Smooth muscle cell (in vitro differentiated cells): ENCODE measurements around the gene DGKZ. TPM values are rescaled to one million over a fixed set of nuclear protein-coding genes. Genes with fewer than 3 reads are reported as not detected.

Source experiments
- DNase-seq: peaks from one replicate; lab custom pipeline; 2025; ENCODE audit not compliant: unreplicated experiment; lab: John Stamatoyannopoulos, UW
- H2AFZ ChIP-seq: fragments of 200-600 bp; sonication (generic); 2 replicates; pipeline ENCODE4 v1.6.0; 2016; ENCODE audit warnings: antibody characterized with exemption, low read depth, mild to moderate bottlenecking
- H3F3A ChIP-seq: fragments of 200-600 bp; sonication (generic); 2 replicates; pipeline ENCODE4 v1.6.0; 2017; ENCODE audit warnings: antibody characterized with exemption, low read depth
- H3K27ac ChIP-seq: fragments of 200-600 bp; sonication (generic); 2 replicates; pipeline ENCODE4 v1.5.1; 2016; ENCODE audit warnings: low read depth, mild to moderate bottlenecking
- H3K27me3 ChIP-seq: fragments of 200-600 bp; sonication (generic); 2 replicates; pipeline ENCODE4 v1.6.1; 2016; ENCODE audit warnings: low read depth, mild to moderate bottlenecking
- H3K36me3 ChIP-seq: fragments of 200-600 bp; sonication (generic); 2 replicates; pipeline ENCODE4 v1.5.1; 2016; ENCODE audit warnings: low read depth
- H3K4me1 ChIP-seq: fragments of 200-600 bp; sonication (generic); 2 replicates; pipeline ENCODE4 v1.5.1; 2016; ENCODE audit warnings: low read depth
- H3K4me2 ChIP-seq: fragments of 200-600 bp; sonication (generic); 2 replicates; pipeline ENCODE4 v1.6.0; 2016; ENCODE audit warnings: mild to moderate bottlenecking
- H3K4me3 ChIP-seq: fragments of 200-600 bp; sonication (generic); 2 replicates; pipeline ENCODE4 v1.5.1; 2016; ENCODE audit warnings: mild to moderate bottlenecking
- H3K79me2 ChIP-seq: fragments of 200-600 bp; sonication (generic); 2 replicates; pipeline ENCODE4 v1.6.0; 2016; ENCODE audit warnings: low read depth, mild to moderate bottlenecking
- H3K9ac ChIP-seq: fragments of 200-600 bp; sonication (generic); 2 replicates; pipeline ENCODE4 v1.6.0; 2016; ENCODE audit warnings: low read depth
- H3K9me3 ChIP-seq: fragments of 200-600 bp; sonication (generic); replicated peaks from 2 replicates; pipeline ENCODE4 v1.5.1; 2016; ENCODE audit warnings: low read depth
- H4K20me1 ChIP-seq: fragments of 200-600 bp; sonication (generic); 2 replicates; pipeline ENCODE4 v1.6.0; 2016; ENCODE audit warnings: low read depth
- CTCF ChIP-seq: fragments of 200-600 bp; sonication (generic); IDR thresholded peaks from 2 replicates; pipeline ENCODE4 v1.5.1; 2017; ENCODE audit warnings: borderline replicate concordance, mild to moderate bottlenecking, antibody characterized with exemption; ENCODE audit not compliant: insufficient read depth, poor library complexity, severe bottlenecking
- WGBS: methylation state at CpG from one replicate; pipeline ENCODE4 v1.1.7; 2016; ENCODE audit warnings: low lambda C conversion rate; 5-methylcytosine and 5-hydroxymethylcytosine counted together
- polyA plus RNA-seq: library from polyadenylated mRNA; unstranded; fragments of >200 nt; fragmentation: Nextera tagmentation; extraction: Ambion mirVana; gene quantifications from 2 replicates; pipeline ENCODE4 v1.2.1, GENCODE V29; 2016
- total RNA-seq: library from RNA; depleted of rRNA; stranded (reverse); fragments of >200 nt; gene quantifications from 2 replicates; pipeline ENCODE4 v1.2.3, GENCODE V29; 2014

Gene DGKZ
- total and polyA plus RNA-seq, 2 experiments from 2014 or later, result 30.7 to 42.1 TPM

GRCh38 chr11:46386005-46386578, 38.8 kb downstream of the DGKZ start:
- no peak overlapping the region for H3K27ac ChIP-seq
- H3K27me3 ChIP-seq, result peaks cover 31% of the 10 kb centered on the region
- no peaks in the 10 kb centered on the region for H3K36me3 ChIP-seq
- peaks cover 22% of the 10 kb centered on the region for H3K4me1 ChIP-seq
- no peak overlapping the region for H2AFZ ChIP-seq
- no peak for TF ChIP-seq CTCF
- H4K20me1 ChIP-seq, result peaks cover 26% of the 10 kb centered on the region
- WGBS, result 97% methylated on average over 25 of the region's 25 CpGs
- no peak overlapping the region for H3K9ac ChIP-seq
- DNase-seq, result no peak
- no peak overlapping the region for H3K4me2 ChIP-seq
- H3F3A ChIP-seq, result no peaks in the 10 kb centered on the region
- H3K9me3 ChIP-seq, result no peaks in the 10 kb centered on the region
- no peaks in the 10 kb centered on the region for H3K79me2 ChIP-seq
- H3K4me3 ChIP-seq, result no peak overlapping the region

GRCh38 chr11:46386674-46387073, 39.4 kb downstream of the DGKZ start:
- TF ChIP-seq CTCF, result no peak
- H3K27ac ChIP-seq, result no peak overlapping the region
- H2AFZ ChIP-seq, result no peak overlapping the region
- 88% methylated on average over 4 of the region's 4 CpGs for WGBS
- no peaks in the 10 kb centered on the region for H3K36me3 ChIP-seq
- H3K4me1 ChIP-seq, result peaks cover 22% of the 10 kb centered on the region
- DNase-seq, result no peak
- no peaks in the 10 kb centered on the region for H3F3A ChIP-seq
- H4K20me1 ChIP-seq, result peaks cover 26% of the 10 kb centered on the region
- peaks cover 34% of the 10 kb centered on the region for H3K27me3 ChIP-seq
- no peak overlapping the region for H3K4me3 ChIP-seq
- H3K79me2 ChIP-seq, result no peaks in the 10 kb centered on the region
- no peak overlapping the region for H3K4me2 ChIP-seq
- no peaks in the 10 kb centered on the region for H3K9me3 ChIP-seq
- H3K9ac ChIP-seq, result no peak overlapping the region

- no peak overlapping the region for H3K27ac ChIP-seq
- H3K4me2 ChIP-seq, result no peak overlapping the region
- H3K27me3 ChIP-seq, result peaks cover 34% of the 10 kb centered on the region
- H3K4me1 ChIP-seq, result peaks cover 21% of the 10 kb centered on the region
- no peak overlapping the region for H2AFZ ChIP-seq
- H3K79me2 ChIP-seq, result no peaks in the 10 kb centered on the region
- no peak for DNase-seq
- H3K4me3 ChIP-seq, result no peak overlapping the region
- peaks cover 25% of the 10 kb centered on the region for H4K20me1 ChIP-seq
- 83% methylated on average over 5 of the region's 5 CpGs for WGBS
- H3K9me3 ChIP-seq, result no peaks in the 10 kb centered on the region
- H3F3A ChIP-seq, result no peaks in the 10 kb centered on the region
- no peak for TF ChIP-seq CTCF
- H3K36me3 ChIP-seq, result no peaks in the 10 kb centered on the region
- no peak overlapping the region for H3K9ac ChIP-seq
These were observed 40.2 kb downstream of the DGKZ start for GRCh38 chr11:46387456-46387855.
